A673 (cell line): ENCODE results near the gene MAP3K7. TPM values are rescaled to one million over a fixed set of nuclear protein-coding genes. Genes with fewer than 3 reads are reported as not detected.

ENCODE experiments used
- BruUV-seq: library from RNA; stranded (reverse); fragments of 400-500 nt; replicated peaks from 2 replicates; lab custom pipeline; 2021; lab: Mats Ljungman, UMichigan
- CTCF ChIA-PET: fragments of 300-600 bp; sonication (Branson Sonifier 250); formaldehyde crosslinking; loops from one replicate; lab custom pipeline; 2022; ENCODE audit warnings: antibody characterized with exemption; lab: Charles Lee
- POLR2A ChIA-PET: fragments of 300-600 bp; sonication (Branson Sonifier 250); formaldehyde crosslinking; loops from one replicate; lab custom pipeline; 2022; ENCODE audit warnings: antibody characterized with exemption; ENCODE audit not compliant: low non-redundant PET; lab: Charles Lee
- DNase-seq: peaks from one replicate; pipeline ENCODE4 v3.0.0-alpha.2; 2015; ENCODE audit warnings: low spot score
- H3K27ac ChIP-seq: fragments of 200-600 bp; sonication (generic); 2 replicates; pipeline ENCODE4 v1.5.1; 2016; ENCODE audit warnings: mixed run types, low read depth, mild to moderate bottlenecking, mixed read lengths, antibody characterized with exemption, low read length; ENCODE audit not compliant: poor library complexity, severe bottlenecking
- H3K27me3 ChIP-seq: fragments of 200-600 bp; sonication (generic); replicated peaks from 2 replicates; pipeline ENCODE4 v1.6.1; 2017; ENCODE audit warnings: mixed run types, low read depth, mild to moderate bottlenecking, mixed read lengths, antibody characterized with exemption, low read length; ENCODE audit not compliant: insufficient read depth, poor library complexity
- H3K36me3 ChIP-seq: fragments of 200-600 bp; sonication (generic); 2 replicates; pipeline ENCODE4 v1.6.1; 2016; ENCODE audit warnings: mixed run types, mild to moderate bottlenecking, mixed read lengths, antibody characterized with exemption, low read length; ENCODE audit not compliant: insufficient read depth, poor library complexity, severe bottlenecking
- H3K4me1 ChIP-seq: fragments of 200-600 bp; sonication (generic); 2 replicates; pipeline ENCODE4 v1.6.1; 2017; ENCODE audit warnings: mixed run types, mild to moderate bottlenecking, mixed read lengths, antibody characterized with exemption, low read length; ENCODE audit not compliant: insufficient read depth, poor library complexity, severe bottlenecking
- H3K4me3 ChIP-seq: fragments of 200-600 bp; sonication (generic); 2 replicates; pipeline ENCODE4 v1.5.1; 2016; ENCODE audit warnings: low read depth, mixed run types, mild to moderate bottlenecking, mixed read lengths, low read length; ENCODE audit not compliant: poor library complexity, severe bottlenecking
- H3K9me3 ChIP-seq: fragments of 200-600 bp; sonication (generic); 2 replicates; pipeline ENCODE4 v1.6.1; 2016; ENCODE audit warnings: mixed run types, low read depth, mild to moderate bottlenecking, mixed read lengths, antibody characterized with exemption, low read length; ENCODE audit not compliant: poor library complexity, severe bottlenecking
- CTCF ChIP-seq: fragments of 300-800, 200-600 bp; sonication (generic); conservative IDR thresholded peaks from 2 replicates; pipeline ENCODE4 v1.5.1; 2017; ENCODE audit warnings: low read depth, mild to moderate bottlenecking, antibody characterized with exemption, low read length, moderate library complexity, mixed read lengths
- EZH2 ChIP-seq: fragments of 200-600 bp; sonication (generic); IDR thresholded peaks from 2 replicates; pipeline ENCODE4 v1.6.1; 2017; ENCODE audit warnings: borderline replicate concordance, low read depth, mild to moderate bottlenecking, mixed read lengths, antibody characterized with exemption, low read length; ENCODE audit not compliant: poor library complexity, severe bottlenecking
- intact Hi-C: fragments of 100-400 bp; cut with micrococcal nuclease; formaldehyde crosslinking; loops from one replicate; pipeline ENCODE4 v1.10.0; 2022; ENCODE audit not compliant: unreplicated experiment
- total RNA-seq: library from RNA; stranded (reverse); gene quantifications from 2 replicates; pipeline ENCODE4 v1.2.3, GENCODE V29; 2021

The MAP3K7 gene
- total RNA-seq, 1 experiment from 2014 or later = 35.6 TPM

DNA sequence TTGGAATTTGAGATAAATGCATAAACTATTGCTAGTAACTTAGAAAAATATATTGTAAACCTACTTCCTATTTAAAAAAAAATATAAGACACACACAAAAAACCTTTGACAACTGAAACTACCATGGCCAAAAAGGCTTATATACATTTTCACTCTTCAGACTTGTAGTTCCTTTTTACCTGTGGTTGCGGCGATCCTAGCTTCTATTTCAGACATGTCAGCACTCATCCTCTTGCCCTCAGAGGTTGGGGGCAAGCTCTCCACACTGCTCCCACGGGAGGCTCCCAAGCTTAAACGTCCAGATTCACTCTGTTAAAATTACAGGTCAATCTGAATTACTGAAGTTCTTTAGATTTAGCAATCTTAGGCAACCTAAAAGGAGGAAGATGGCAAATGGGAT, 39.8 kb downstream of the MAP3K7 start:
- ChIA-PET CTCF (no interaction called here), POLR2A (no interaction called here)
- Histone ChIP-seq H3K27ac (no peak overlapping the region), H3K4me1 (no peaks in the 10 kb centered on the region), H3K9me3 (no peaks in the 10 kb centered on the region), H3K4me3 (no peak overlapping the region), H3K36me3 (peaks cover 35% of the 10 kb centered on the region), H3K27me3 (no peaks in the 10 kb centered on the region)
- no peak for DNase-seq
- intact Hi-C loops = no loop called here
- TF ChIP-seq EZH2 (no peak), CTCF (no peak)
- BruUV-seq = no TSS peak

GRCh38 chr6:90545448-90545847, 41.4 kb downstream of the MAP3K7 start:
- ChIA-PET CTCF (no interaction called here), POLR2A (no interaction called here)
- no peaks in the 10 kb centered on the region for H3K27me3 ChIP-seq
- no peak overlapping the region for H3K4me3 ChIP-seq
- DNase-seq = no peak
- H3K36me3 ChIP-seq = peaks cover 26% of the 10 kb centered on the region
- no peaks in the 10 kb centered on the region for H3K4me1 ChIP-seq
- intact Hi-C loops = no loop called here
- TF ChIP-seq EZH2 = no peak
- TF ChIP-seq CTCF = no peak
- no TSS peak for BruUV-seq
- H3K9me3 ChIP-seq = no peaks in the 10 kb centered on the region
- no peak overlapping the region for H3K27ac ChIP-seq

DNA sequence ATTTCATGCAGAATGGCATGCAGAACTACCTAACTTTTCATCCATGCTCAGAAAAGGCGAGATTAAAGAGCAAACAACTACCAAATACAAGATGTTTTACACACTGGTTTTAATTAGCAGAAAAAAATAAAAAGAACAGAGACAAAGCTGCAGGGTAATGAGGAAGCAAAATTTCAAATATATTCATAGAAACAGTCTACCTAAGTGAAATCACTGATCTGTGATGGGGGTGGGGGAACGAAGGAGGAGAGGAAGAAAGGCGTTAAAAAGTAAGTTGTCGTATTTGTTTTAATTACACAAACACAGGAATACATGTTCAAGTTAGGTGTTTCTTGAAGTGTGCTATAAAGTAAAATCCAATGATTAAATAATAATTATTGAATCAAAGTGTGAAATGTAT, 42.1 kb downstream of the MAP3K7 start:
- POLR2A ChIA-PET = no interaction called here

More for the DNA sequence above, 42.1 kb downstream of the MAP3K7 start:
- TF ChIP-seq CTCF (no peak), EZH2 (no peak)
- no TSS peak for BruUV-seq
- Histone ChIP-seq H3K4me1 (no peaks in the 10 kb centered on the region), H3K27me3 (no peaks in the 10 kb centered on the region), H3K36me3 (peaks cover 21% of the 10 kb centered on the region), H3K27ac (no peak overlapping the region), H3K9me3 (no peaks in the 10 kb centered on the region), H3K4me3 (no peak overlapping the region)
- CTCF ChIA-PET = no interaction called here
- intact Hi-C loops = no loop called here
- no peak for DNase-seq
